Measurements from ENCODE around the gene ROCK2. TPM values are rescaled to one million over a fixed set of nuclear protein-coding genes. Genes with fewer than 3 reads are reported as not detected.

ROCK2 gene
- total and polyA plus RNA-seq, 2 of the 13 experiments (the other 11 are each of a cell fraction or from before 2014, with no cell fraction given): 38.1 to 119 TPM

DNA sequence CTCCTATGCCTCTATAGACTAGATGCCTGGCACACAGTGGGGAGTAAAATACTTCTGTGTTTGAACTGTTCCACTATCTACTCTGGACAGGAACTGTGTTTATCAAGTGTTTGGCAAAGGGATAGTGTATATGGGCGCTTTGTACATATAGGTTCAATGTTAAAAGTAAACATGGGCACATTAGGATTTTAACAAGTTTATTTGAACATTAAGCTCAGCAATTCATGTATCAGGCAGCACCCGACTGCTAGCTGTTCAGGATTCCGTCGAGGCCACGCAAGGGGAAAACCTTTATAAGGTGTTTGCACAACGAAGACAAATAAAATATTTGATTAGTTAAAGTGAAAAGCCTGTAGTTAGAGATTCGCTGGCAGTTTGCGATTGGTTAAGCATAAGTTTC lies 43.4 kb upstream of the ROCK2 start (continued):
- TF ChIP-seq JARID2 (CRISPR knock-in tag; IDR thresholded peaks at IDR 0.05; ENCODE audit: insufficient replicate concordance): no peak
- TF ChIP-seq ZHX1 (CRISPR knock-in tag; IDR thresholded peaks at IDR 0.05; ENCODE audit: low read depth): no peak
- no peak for TF ChIP-seq ZNF383 (CRISPR knock-in tag; IDR thresholded peaks at IDR 0.05; ENCODE audit: borderline replicate concordance)
- no peak for TF ChIP-seq ZNF639 (CRISPR knock-in tag; conservative IDR thresholded peaks at IDR 0.05)
- no peak for TF ChIP-seq ZBTB3 (CRISPR knock-in tag; IDR thresholded peaks at IDR 0.05; ENCODE audit: borderline replicate concordance, low read depth)
- no peak for TF ChIP-seq ZNF142 (CRISPR knock-in tag; IDR thresholded peaks at IDR 0.05)
- TF ChIP-seq MZF1 (CRISPR knock-in tag; IDR thresholded peaks at IDR 0.05; ENCODE audit: borderline replicate concordance): no peak
- TF ChIP-seq ZNF773 (CRISPR knock-in tag; IDR thresholded peaks at IDR 0.05; ENCODE audit: borderline replicate concordance): no peak
- TF ChIP-seq ZNF225 (CRISPR knock-in tag; IDR thresholded peaks at IDR 0.05): no peak
- 0 out of 2 replicates have a peak, but pooled peaks have one; percentile 15 for TF ChIP-seq SIX4 (CRISPR knock-in tag; IDR thresholded peaks at IDR 0.05)
- peak; percentile 44; the same call in 1 of the 2 replicates for TF ChIP-seq FOSL2 (CRISPR knock-in tag; IDR thresholded peaks at IDR 0.05)
- TF ChIP-seq ZNF616 (CRISPR knock-in tag; IDR thresholded peaks at IDR 0.05; ENCODE audit: low read depth): no peak
- no peak for TF ChIP-seq ZBTB37 (CRISPR knock-in tag; IDR thresholded peaks at IDR 0.05)
- TF ChIP-seq SAP130 (CRISPR knock-in tag; IDR thresholded peaks at IDR 0.05; ENCODE audit: low read depth): peak; percentile 62
- no peak for TF ChIP-seq ZFP82 (CRISPR knock-in tag; IDR thresholded peaks at IDR 0.05; ENCODE audit: borderline replicate concordance)
- no peak for TF ChIP-seq HOXD1 (CRISPR knock-in tag; IDR thresholded peaks at IDR 0.05)
- TF ChIP-seq FOXO1 (CRISPR knock-in tag; IDR thresholded peaks at IDR 0.05): 0 out of 2 replicates have a peak, but pooled peaks have one; percentile 21
- TF ChIP-seq ZSCAN9 (CRISPR knock-in tag; IDR thresholded peaks at IDR 0.05; ENCODE audit: borderline replicate concordance): peak; percentile 80; the same call in 1 of the 2 replicates
- no peak for TF ChIP-seq MTA1 (CRISPR knock-in tag; IDR thresholded peaks at IDR 0.05; ENCODE audit: borderline replicate concordance)

Data from HepG2 (cell line).